Stimulated activated CD4-positive, alpha-beta T cell treated with anti-CD3 and anti-CD28 coated beads, Interleukin-4, amount 100 ng/mL, for 48 hours (primary cell): ENCODE data around the gene HERC3.

ENCODE experiments used
- DNase-seq, 2 donors: peaks; one replicate each; pipeline ENCODE4 v3.0.0-alpha.2; 2020; ENCODE audit warnings: low read depth in 2 of 2

Gene HERC3

DNA sequence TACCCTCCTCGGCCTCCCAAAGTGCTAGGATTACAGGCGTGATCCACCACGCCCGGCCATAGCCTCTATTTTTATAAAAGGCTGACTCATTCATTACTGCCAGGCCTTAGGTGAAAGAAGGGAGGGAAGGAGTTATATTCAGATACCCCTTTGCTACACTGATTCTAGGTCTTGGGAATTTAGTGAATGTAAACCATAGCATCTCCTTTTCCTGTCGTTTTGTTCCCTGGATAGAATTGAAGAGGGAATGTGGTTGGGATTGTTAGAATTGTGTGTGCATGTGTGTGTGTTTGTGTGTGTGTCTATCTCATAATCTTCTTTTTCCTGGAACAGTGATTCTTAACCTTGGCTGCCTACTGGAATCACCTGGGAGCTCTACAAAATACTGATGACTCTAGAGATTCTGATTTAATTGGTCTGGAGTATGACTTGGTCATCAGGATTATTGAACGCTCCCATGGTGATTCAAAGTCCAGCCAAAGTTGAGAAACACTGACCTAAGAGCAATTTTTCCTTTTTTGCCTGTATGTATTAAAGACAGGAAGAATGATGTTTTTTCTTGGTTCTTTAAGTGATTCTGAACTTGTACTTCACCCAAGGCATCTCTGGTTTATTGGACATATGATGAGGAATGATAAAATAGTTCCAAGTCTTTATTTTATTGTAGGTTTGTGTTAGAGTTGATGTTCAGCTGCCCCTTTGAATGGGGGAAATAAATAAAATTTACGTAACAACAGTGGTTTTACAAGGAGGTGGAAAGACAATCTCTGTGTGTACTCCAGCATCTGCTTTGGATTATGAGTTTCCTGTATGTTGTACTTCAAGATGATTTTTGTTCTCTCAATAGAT is 68.4 kb downstream of the HERC3 start:
- DNase-seq, result no peak

DNA sequence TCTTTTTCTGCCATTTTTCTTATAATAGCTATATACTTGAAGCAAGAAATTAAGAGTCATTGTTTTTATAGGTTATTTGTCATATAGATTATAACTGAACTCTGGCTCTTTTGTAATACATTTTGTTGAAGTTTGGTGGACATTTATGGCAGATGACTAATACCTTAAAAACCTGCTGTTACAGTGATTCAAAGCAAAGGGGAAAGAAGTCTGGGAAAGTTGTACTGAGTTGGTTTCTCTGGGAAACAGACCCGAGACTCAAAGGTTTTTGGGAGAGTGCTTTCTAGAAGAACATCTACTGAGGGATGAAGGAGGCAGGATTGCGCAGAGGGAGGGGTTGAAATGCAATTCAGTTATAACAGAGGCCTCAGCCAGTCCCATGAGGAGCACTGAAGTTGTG is 69.5 kb downstream of the HERC3 start:
- DNase-seq, result no peak

DNA sequence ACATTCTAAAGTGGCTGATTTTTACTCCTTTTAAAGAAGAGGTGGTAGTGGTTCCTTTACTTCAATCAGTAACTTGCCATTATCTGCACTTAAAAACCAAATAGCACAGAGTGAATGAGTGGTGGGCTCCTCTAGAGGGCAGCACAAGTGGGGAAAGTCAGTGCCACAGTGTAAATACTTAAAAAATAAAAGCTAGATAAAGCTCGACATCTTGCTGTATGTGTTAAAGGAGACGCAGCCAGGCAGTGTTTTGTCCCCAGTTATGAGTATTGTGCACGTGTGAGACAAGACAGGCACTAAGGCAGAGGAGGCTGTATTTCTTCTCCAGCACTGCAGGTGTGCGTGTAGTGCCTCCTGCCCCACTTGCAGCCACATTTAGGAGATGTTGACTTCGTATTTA is 80.7 kb downstream of the HERC3 start:
- no peak for DNase-seq

DNA sequence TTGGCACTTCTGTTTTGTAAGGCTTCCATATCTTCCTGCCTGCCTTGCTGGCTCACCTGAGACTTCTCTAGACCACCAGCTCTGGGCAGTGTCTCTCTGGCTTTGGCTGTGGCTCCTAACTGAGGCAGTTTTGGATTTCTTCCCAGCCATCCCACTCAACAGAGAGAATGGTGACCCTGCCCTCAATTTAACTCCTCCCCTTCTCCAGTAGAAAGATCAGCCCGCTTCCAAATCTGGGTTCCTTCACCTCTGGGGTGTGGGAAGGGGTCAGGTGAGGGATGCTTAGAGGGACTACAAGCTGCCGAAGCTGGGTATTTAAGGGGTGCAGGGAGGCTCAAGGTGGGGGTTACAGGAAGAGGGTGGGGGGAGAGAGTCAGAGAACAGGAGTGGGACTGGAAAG is 81.6 kb downstream of the HERC3 start:
- no peak for DNase-seq

DNA sequence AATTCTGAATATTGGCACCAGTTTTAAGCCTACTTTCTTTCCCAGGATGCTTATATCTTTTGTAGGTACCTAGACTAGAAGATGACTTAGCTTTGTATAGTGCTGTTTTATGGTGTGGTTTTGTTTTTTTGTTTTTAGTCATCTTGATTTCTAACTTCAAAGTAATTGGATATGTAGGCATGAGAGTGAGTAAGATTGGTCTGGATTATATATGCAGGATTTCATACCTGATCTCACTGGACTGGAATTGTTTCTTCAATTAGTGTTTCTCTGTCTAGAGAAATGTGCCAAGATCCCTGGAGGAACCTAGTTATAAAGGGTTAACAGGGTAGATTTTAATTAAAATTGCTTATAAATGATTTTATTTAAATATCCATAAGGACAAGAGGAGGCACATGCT is 82.3 kb downstream of the HERC3 start:
- DNase-seq, result no peak

DNA sequence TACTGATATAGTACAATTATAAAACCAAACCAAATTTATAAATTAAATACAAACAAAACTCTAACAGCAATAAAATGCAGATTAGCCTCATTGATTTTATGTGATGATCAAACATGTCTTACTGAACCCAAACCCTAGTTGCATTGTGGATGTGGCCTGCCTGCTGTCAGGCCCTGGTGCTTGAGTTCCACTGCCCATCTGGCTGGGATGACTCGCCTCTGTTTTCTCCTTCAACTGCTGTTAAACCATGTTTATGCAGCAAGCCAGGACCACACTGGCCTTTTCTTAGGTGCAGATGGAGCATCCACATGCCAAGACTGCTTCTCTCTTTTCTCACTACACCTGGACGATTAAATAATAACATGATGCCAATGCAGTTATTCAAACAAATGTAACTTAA is 82.7 kb downstream of the HERC3 start:
- no peak for DNase-seq

DNA sequence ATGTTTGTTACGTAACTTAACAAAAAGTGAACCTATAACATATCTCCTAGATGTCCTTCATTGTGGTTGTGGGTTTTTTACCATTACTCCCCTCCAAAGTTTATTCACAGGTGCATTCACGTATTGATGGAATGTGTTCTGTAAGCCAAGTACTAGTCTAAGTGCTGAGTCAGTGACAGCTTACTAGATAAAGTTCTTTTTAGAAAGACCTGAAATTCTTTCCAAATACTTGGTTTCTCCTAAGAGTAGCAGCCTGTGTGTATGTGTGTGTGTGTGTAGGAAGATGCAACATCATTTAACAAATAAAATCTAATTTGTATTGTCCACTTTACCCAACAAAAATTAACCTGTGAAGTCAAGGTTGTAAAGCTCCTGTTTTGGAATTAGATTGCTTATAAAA is 83.3 kb downstream of the HERC3 start:
- no peak for DNase-seq

DNA sequence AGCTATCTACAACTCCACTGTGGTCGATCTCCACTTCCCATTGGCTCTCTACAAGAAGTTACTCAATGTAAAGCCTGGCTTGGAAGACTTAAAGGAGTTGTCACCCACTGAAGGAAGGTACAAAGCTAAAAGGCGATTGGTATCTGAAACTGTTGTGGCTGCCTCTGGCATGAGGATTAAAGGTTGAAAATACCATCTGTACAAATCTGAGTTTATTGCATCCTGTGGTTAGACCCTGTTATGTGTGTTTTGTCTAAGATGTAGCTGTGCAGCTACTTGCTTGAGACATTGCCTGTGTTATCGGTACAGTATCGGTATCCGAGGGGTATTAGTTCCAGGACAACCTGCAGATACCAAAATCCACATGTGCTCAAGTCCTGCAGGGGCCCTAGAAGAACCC is 88.9 kb downstream of the HERC3 start:
- DNase-seq, result no peak

DNA sequence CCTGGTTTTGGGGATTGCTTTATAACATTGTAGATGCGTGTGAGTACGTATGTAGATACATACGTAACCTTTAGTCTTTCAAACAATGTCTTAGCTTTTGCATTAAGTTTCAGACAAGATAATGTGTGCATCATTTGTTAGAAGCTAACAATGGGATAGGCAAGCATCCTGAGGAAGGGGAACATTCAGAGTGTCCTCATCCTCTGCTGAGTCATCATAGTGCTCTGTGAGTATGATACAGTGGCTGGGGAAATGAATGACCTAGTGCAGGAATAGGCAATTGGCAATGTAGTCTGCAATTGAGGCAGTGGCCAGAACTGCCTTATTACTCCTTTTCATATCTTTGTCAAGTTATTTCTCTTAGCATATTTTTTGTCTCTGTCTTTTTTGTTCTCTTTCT is 98.1 kb downstream of the HERC3 start:
- DNase-seq, result no peak

DNA sequence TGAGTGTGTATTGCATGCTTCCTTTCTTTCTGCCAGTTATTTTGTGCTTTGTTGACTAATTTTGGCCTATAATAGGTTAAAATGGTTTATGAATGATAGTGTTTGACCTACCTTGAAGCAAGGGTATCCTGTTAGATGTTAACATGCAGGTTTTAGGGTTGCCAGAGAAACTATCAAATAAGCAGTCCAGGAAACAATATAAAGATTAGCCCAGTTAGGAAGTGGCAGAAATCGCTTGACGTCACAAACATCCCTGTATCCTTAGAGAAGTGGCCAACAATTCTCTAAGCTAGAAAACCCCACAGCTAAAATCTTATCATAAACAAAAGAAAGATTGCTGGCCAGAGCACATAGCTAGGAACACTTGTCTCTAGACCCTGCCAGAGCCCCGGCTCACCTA is 101.5 kb downstream of the HERC3 start:
- no peak for DNase-seq

DNA sequence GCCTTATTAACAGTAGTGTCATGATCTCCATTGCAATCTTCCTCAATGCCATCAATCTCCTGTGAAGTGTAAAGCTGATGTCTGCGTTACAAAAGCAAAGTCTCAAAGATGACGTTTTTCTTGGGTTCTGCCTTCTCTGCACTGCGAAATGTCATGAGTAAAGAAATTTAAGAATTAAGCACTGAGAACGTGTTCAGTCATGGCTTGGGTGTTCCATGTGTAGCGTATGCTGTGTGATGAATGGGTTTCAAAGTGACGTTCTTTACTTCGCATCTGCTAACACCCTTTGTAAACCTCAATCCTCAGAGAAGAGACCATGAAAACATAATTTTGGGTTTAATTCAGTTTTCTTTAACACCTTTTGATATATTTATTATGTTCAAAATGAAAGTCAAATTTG is 104.3 kb downstream of the HERC3 start:
- no peak for DNase-seq

DNA sequence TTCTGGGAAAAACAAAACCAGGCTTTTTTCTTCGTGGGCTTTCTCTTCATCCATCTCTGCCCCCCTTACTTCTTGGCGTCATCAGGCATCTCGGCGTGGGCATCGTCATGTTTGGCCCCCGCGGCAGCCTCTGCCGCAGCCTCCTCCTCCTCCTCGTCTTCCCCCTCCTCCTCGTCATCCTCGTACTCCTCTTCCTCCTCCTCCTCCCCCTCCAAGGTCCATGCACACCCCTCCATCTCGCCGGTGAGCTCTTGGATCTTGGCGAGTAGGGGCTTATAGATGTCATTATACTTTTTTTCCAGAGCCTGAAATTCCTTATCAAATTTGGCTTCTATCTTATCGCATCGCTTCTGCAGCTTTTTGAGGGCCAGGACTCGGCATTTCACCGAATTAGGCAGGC is 104.9 kb downstream of the HERC3 start:
- DNase-seq, result no peak

DNA sequence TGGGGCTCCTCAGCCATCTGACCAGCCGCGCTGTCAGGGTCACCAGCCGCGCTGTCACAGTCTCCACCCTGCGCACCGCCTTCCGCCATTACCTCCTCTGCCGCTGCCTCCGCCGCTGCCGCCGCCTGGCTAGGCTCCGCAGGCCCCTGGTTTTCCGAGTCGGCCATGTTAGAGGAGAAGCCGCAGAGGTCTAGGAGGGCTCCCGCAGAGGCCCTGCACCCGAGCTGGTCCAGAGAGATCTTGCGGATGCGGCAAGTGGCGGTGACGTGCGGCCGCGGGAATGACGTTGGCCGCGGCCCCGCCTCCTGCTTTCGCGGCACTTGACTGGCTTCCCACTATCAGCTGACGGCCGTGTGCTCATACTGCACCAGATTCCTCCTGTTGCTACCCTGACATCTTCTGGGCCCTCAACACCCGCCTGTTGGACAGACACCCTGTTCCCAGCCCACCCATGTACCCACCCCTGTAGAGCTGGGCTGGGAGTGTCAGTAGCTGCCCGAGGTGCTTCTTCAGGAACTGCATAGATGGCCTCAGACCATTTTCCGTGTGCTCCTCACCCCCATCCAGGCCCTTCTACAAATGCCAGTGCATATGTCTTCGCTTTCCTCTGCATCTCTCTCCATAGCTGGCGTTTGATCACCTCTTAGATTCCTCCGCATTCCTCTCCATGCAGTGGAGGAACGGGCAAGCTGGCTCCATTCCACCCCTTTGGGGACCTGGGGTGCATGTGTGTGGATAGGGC is 105.5 kb downstream of the HERC3 start, which contains the start of gene NAP1L5:
TSS of gene NAP1L5 (minus strand) at position 242 of the 742 bp plus-strand sequence. CDS start at position 167, 75 bp downstream.
- peak; percentile 46 to 49 for DNase-seq

DNA sequence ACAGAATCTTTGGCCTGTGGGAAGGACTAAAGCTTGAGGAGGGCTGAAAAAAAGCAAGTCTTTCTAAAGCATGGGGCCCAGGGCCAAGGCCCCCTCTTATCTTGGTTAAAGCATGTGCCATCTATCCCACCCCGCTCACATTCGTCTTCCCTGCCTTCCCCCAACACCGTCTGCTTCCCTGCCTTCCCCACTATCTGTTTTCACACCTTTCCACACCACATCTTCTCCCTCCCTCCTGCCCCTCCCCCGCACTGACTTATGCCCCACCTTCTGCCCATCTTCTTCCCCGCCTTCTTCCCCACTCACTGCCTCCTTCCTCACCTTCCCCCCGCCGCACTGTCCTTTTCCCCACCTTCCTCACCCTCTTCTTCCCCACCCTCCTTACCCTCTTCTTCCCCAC is 106.2 kb downstream of the HERC3 start:
- DNase-seq, result no peak

DNA sequence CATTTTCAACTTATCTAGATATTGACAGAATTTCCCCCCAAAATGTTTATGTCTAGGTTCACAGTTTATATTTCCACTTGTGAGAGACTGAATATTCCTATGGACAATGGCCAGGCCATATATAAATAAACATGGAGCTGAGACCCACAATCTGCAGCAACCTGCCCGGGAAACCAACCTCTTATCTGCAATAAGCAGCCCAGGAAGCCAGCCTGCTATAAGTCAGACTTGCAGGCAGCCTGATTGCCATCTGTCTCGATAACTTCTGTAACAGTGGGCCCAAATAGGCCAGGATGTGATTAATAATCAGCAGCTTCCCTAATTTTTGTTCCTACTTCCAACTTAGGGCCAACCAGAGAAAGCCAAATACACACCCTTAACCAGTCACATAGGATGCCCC is 110.5 kb downstream of the HERC3 start:
- DNase-seq, result no peak

DNA sequence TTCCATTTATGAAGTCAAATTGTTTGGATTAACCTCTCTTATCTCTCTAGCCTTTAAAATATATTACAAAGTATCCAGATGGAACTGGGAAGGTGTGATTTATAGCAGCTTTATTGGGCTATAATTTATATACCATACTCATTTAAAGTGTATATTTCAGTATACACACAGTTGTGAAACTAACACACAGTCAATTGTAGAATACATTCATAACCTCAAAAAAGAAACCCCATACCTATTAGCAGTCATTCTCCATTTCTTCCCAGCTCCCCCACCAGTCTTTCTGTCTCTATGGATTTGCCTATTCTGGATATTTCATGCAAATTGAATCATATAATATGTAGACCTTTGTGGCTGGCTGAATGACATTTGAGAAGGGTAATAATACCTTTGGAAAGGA is 112.9 kb downstream of the HERC3 start:
- no peak for DNase-seq

DNA sequence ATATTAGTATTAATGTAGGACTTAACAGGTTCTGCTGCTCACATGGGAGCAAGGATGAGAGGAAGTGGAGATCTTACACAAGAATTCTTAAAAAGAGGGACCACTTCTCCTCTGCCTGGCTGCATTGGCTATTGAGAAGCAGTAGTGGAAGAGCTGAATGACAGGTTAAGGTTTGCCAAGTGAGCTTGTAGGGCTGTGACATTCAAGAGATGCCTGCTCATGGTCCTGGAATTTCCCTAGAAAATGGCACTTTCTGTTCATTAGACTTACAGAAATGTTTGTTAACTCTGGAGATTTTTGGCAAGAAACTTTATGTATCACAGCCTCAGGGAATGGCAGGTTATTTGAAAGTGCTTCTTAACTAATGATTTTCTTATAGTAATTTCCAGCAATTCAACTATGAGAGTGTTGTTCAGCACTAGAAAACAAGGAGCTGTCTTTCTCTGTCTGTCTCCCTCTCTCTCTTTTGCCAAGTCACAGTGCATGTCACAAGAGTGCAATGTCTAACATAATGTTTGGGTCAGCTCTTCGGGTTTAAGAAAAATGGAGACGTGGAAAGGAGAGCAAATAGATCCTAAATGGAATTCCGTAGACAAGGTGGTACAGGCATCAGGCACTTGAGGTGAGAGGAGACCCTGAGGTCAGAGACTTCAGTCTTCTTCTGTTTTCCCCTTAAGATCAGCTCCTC is 113.7 kb downstream of the HERC3 start:
- no peak for DNase-seq

DNA sequence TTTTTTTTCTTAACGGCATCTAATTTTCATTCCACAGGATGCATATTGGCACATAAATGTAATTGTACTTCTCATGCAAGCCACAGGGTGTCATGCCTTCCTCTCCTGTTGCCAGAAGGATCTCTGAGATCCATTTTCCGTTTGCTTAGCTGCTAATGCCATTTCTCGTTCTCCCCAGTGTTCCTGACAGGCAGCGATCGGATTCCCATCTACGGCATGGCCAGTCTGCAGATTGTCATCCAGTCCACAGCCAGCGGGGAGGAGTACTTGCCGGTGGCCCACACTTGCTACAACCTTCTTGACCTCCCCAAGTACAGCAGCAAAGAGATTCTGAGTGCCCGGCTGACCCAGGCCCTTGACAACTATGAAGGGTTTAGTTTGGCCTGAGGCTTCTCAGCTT is 114.3 kb downstream of the HERC3 start:
- no peak for DNase-seq

DNA sequence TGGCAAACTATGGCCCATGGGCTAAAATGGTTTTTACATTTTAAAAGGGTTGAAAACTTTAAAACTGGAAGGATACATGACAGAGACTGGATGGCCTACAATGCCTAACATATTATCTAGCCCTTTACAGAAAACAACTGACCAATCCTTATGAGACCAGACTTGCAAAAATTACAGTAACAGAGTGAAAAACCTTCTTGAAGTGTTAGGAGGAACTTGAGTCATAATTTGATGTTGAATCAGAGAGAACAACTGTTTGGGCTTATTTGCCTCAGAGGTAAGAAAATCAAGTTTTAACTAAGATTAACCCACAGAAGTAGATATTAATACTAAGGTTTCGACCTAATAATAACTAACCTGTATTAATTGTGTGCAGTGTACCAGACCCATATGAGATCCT is 117.7 kb downstream of the HERC3 start:
- no peak for DNase-seq

DNA sequence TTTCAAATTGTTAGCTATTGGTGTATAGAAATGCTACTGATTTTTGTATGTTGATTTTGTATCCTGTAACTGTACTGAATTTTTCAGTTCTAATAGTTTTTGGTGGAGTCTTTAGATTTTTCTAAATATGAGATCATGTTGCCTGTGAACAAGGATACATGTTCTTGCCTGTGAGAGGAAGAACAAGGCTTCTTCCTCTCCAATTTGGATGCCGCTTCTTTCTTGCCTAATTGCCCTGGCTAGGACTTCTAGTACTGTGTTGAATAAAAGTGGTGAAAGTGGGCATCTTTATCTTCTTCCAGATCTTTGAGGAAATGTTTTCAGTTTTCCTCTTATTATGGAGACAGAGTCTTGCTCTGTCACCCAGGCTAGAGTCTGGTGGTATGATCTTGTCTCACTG is 121.5 kb downstream of the HERC3 start:
- DNase-seq, result no peak

DNA sequence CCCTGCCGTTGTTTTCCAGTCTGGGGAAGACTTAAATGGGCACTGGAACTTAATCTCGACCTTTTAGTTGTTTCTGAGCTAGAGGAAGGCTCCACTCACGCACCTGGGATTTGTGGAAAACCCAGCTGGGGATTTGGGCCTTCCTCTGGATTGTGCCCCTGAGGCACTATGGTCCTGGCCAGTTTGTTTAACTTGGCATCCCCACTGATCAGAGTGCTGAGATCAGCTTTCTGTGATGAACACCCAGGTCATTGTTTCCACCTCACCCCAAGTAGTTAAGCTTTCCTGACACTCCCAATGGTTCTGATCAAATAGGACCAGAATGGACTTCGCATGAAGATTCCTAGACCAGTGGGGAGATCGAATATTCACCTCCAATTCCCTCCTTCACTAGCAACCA is 125.8 kb downstream of the HERC3 start:
- no peak for DNase-seq

DNA sequence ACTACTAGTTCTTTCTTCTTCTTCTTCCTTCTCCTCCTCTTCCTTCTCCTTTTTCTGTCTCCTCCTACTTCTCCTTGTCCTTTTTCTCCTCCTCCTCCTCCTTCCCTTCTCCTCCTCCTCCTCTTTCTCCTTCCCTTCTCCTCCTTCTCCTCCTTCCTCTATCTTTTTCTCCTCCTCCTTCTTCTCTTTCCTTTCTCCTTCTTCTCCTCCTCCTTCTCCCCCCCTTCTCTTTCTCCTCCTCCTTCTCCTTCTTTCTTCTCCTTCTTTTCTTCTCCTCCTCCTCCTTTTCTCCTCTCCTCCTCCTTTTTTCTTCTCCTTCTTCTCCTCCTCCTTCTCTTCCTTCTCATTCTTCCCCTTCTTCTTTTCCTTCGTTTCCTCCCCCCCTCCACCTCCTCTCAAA is 127.1 kb downstream of the HERC3 start:
- DNase-seq, result no peak
